Measurements from ENCODE around the gene FBXO42. TPM values are rescaled to one million over a fixed set of nuclear protein-coding genes. Genes with fewer than 3 reads are reported as not detected.
"Not testable (repeated sequence)": the region's sequence is repeated elsewhere in the genome, so short reads cannot be mapped to it uniquely, and the experiment has no call there.

Gene FBXO42
- total and polyA plus RNA-seq, 10 donors = 8.6 to 30.2 (median 20.1) TPM

- TF ChIP-seq POLR2A (IDR thresholded peaks at IDR 0.05) (no peak), CTCF (IDR thresholded peaks at IDR 0.05 in 8 of 11, conservative IDR thresholded peaks at IDR 0.05 in 3 of 11) (no peak), POLR2AphosphoS5 (IDR thresholded peaks at IDR 0.05) (no peak)
- Histone ChIP-seq H3K9me3 (no peaks in the 10 kb centered on the region), H3K27ac (no peak overlapping the region), H3K36me3 (peaks cover 4 to 57% (median 28%) of the 10 kb centered on the region in 6 donors), H3K27me3 (replicated peaks in 1 of 7) (no peaks in the 10 kb centered on the region), H3K4me3 (no peak overlapping the region), H3K4me1 (peaks cover 0 to 5% (median 0%) of the 10 kb centered on the region in 6 donors)
- intact Hi-C loops (cut with DNase I; ENCODE audit: low total_unique reads) = no loop called here
- WGBS, 5 donors = 86 to 96% (median 91%) methylated on average over 9 of the region's 9 CpGs
- DNase-seq = no peak
Observed at GRCh38 chr1:16258591-16259135, 93.6 kb downstream of the FBXO42 start.

GRCh38 chr1:16257968-16258367 lies 94.3 kb downstream of the FBXO42 start:
- H3K4me3 ChIP-seq = no peak overlapping the region
- intact Hi-C loops (cut with DNase I; ENCODE audit: low total_unique reads) = no loop called here
- no peak overlapping the region for H3K27ac ChIP-seq
- H3K36me3 ChIP-seq = peaks cover 4 to 64% (median 35%) of the 10 kb centered on the region in 6 donors
- WGBS, 5 donors = 84 to 93% (median 88%) methylated on average over 3 of the region's 3 CpGs
- no peak for DNase-seq
- H3K27me3 ChIP-seq (replicated peaks in 1 of 7) = no peaks in the 10 kb centered on the region
- no peak for TF ChIP-seq CTCF (IDR thresholded peaks at IDR 0.05 in 8 of 11, conservative IDR thresholded peaks at IDR 0.05 in 3 of 11)
- TF ChIP-seq POLR2AphosphoS5 (IDR thresholded peaks at IDR 0.05) = no peak
- no peak for TF ChIP-seq POLR2A (IDR thresholded peaks at IDR 0.05)
- no peaks in the 10 kb centered on the region for H3K9me3 ChIP-seq
- H3K4me1 ChIP-seq = peaks cover 0 to 5% (median 0%) of the 10 kb centered on the region in 6 donors

GRCh38 chr1:16257556-16257955 lies 94.7 kb downstream of the FBXO42 start:
- peaks cover 4 to 64% (median 38%) of the 10 kb centered on the region in 6 donors for H3K36me3 ChIP-seq
- H3K27me3 ChIP-seq (replicated peaks in 1 of 7); intact Hi-C loops (cut with DNase I; ENCODE audit: low total_unique reads); H3K27ac ChIP-seq; H3K9me3 ChIP-seq; H3K4me1 ChIP-seq; DNase-seq; H3K4me3 ChIP-seq: not testable (repeated sequence)
- WGBS, 5 donors = 90 to 99% (median 95%) methylated on average over 3 of the region's 3 CpGs

GRCh38 chr1:16256478-16256877 lies 95.8 kb downstream of the FBXO42 start:
- no peak for DNase-seq
- Histone ChIP-seq H3K27me3 (replicated peaks in 1 of 7) (no peaks in the 10 kb centered on the region), H3K4me1 (peaks cover 0 to 5% (median 0%) of the 10 kb centered on the region in 6 donors), H3K36me3 (peaks cover 4 to 71% (median 49%) of the 10 kb centered on the region in 6 donors), H3K9me3 (no peaks in the 10 kb centered on the region), H3K27ac (no peak overlapping the region), H3K4me3 (no peak overlapping the region)
- no peak for TF ChIP-seq POLR2AphosphoS5 (IDR thresholded peaks at IDR 0.05)
- TF ChIP-seq CTCF (IDR thresholded peaks at IDR 0.05 in 8 of 11, conservative IDR thresholded peaks at IDR 0.05 in 3 of 11) = no peak
- no peak for TF ChIP-seq POLR2A (IDR thresholded peaks at IDR 0.05)
- intact Hi-C loops (cut with DNase I; ENCODE audit: low total_unique reads) = no loop called here
- WGBS, 5 donors = 88 to 95% (median 91%) methylated on average over 4 of the region's 4 CpGs

Measured in spleen (tissue), 11 donors.